OCI-LY7 (cell line): ENCODE measurements around the gene FBXO47.
"Not testable (repeated sequence)": the region's sequence is repeated elsewhere in the genome, so short reads cannot be mapped to it uniquely, and the experiment has no call there.

Experiments used
- EZH2phosphoT487 ChIP-seq: fragments of 200-600 bp; sonication (generic); IDR thresholded peaks from 2 replicates; pipeline ENCODE4 v1.6.1; 2018; ENCODE audit warnings: low read depth, borderline replicate concordance, mild to moderate bottlenecking, mixed run types, antibody characterized with exemption, low read length, moderate library complexity, mixed read lengths
- TF ChIP-seq, protein P1 (sequence below): fragments of 200-600 bp; sonication (generic); conservative IDR thresholded peaks from 2 replicates; pipeline ENCODE4 v1.5.1; 2014; ENCODE audit warnings: mild to moderate bottlenecking, antibody characterized with exemption, low read length, moderate library complexity, mixed read lengths

DNA sequence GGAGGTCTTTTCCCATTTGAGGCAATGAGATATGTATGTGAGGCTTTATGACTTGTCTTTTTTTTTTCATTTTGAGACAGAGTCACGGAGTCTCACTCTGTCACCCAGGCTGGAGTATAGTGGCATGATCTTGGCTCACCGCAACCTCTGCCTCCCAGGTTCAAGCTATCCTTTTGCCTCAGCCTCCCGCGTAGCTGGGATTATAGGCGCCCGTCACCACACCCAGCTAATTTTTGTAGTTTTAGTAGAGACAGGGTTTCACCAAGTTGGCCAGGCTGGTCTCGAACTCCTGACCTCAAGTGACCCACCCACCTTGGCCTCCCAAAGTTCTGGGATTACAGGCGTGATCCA, 55.5 kb downstream of the FBXO47 start:
- TF ChIP-seq, protein P1, sequence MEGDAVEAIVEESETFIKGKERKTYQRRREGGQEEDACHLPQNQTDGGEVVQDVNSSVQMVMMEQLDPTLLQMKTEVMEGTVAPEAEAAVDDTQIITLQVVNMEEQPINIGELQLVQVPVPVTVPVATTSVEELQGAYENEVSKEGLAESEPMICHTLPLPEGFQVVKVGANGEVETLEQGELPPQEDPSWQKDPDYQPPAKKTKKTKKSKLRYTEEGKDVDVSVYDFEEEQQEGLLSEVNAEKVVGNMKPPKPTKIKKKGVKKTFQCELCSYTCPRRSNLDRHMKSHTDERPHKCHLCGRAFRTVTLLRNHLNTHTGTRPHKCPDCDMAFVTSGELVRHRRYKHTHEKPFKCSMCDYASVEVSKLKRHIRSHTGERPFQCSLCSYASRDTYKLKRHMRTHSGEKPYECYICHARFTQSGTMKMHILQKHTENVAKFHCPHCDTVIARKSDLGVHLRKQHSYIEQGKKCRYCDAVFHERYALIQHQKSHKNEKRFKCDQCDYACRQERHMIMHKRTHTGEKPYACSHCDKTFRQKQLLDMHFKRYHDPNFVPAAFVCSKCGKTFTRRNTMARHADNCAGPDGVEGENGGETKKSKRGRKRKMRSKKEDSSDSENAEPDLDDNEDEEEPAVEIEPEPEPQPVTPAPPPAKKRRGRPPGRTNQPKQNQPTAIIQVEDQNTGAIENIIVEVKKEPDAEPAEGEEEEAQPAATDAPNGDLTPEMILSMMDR = not testable (repeated sequence)
- TF ChIP-seq EZH2phosphoT487 = not testable (repeated sequence)
